GM18520 (cell line): ENCODE data around the gene CFAP100.
A peak's percentile ranks its signal among the peaks of the same experiment; 100 is the strongest.

ENCODE experiments used
- ATAC-seq: cut with Tn5 transposase; IDR thresholded peaks from one replicate; pipeline ENCODE4 v1.9.1; 2021; ENCODE audit not compliant: unreplicated experiment

Gene CFAP100

GRCh38 chr3:126356373-126357264, 38.1 kb upstream of the CFAP100 start:
- ATAC-seq, result no peak

- peak; percentile 70 for ATAC-seq
These were observed 37.2 kb upstream of the CFAP100 start, which contains the start of gene KLF15 for GRCh38 chr3:126357295-126358037. TSS of gene KLF15 (minus strand) at chr3:126357408. CDS start at chr3:126352922, 4,486 bp downstream.

- ATAC-seq, result no peak
These were observed 36.5 kb upstream of the CFAP100 start for GRCh38 chr3:126358038-126358815.

- no peak for ATAC-seq
These were observed 35.9 kb upstream of the CFAP100 start for GRCh38 chr3:126358816-126359181.

GRCh38 chr3:126360046-126360713, 34.5 kb upstream of the CFAP100 start:
- ATAC-seq, result no peak

- ATAC-seq, result no peak
These were observed 34.0 kb upstream of the CFAP100 start for GRCh38 chr3:126360714-126361060.

GRCh38 chr3:126361211-126361610, 33.5 kb upstream of the CFAP100 start:
- ATAC-seq, result no peak

GRCh38 chr3:126364130-126364695, 30.5 kb upstream of the CFAP100 start:
- ATAC-seq, result no peak

- no peak for ATAC-seq
These were observed 29.9 kb upstream of the CFAP100 start for GRCh38 chr3:126364731-126365301.

GRCh38 chr3:126365351-126366277, 29.1 kb upstream of the CFAP100 start:
- ATAC-seq, result no peak

GRCh38 chr3:126367316-126367805, 27.3 kb upstream of the CFAP100 start:
- no peak for ATAC-seq

- ATAC-seq, result no peak
These were observed 25.2 kb upstream of the CFAP100 start for GRCh38 chr3:126369490-126369889.

GRCh38 chr3:126370055-126370454, 24.7 kb upstream of the CFAP100 start:
- no peak for ATAC-seq

- no peak for ATAC-seq
These were observed 24.1 kb upstream of the CFAP100 start for GRCh38 chr3:126370606-126371005.

- ATAC-seq, result no peak
These were observed 23.5 kb upstream of the CFAP100 start for GRCh38 chr3:126371096-126371705.

GRCh38 chr3:126372413-126373145, 22.1 kb upstream of the CFAP100 start:
- no peak for ATAC-seq

GRCh38 chr3:126373146-126373613, 21.5 kb upstream of the CFAP100 start:
- no peak for ATAC-seq
